Measurements from ENCODE around the gene CEBPG. TPM values are rescaled to one million over a fixed set of nuclear protein-coding genes. Genes with fewer than 3 reads are reported as not detected.
A peak's percentile ranks its signal among the peaks of the same experiment; 100 is the strongest.

Gene CEBPG
- total RNA-seq, 1 donor from 2014 or later = 31.9 TPM

DNA sequence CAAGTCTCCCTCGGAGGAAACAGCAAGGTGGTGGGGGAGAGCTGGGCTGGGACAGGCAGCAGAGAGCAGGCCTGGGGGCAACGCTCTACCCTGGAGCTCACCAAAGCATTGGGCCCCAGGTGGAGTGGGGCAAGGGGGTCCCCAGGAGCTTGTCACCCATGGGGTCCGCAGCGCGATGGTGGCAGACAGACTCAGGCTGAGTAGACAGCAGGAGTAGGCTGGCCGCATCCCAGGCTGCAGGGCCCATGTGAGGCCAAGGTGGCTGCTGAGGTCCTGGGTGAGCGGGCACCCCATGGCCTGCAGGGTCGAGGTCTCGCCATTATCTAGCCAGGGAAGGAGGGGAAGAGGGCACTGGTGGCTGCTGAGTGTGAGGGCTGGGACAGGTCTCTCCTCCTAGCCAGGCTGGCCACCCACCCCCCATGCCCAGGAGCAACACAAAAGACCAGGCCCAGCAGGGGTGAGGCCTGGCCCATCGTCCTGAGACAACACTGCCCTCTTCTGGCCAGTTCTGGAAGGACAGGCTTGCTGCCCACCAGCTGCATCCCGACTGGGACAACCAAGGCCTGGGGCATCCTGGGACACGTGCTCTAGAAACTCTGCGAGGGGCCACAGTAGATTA lies 33.1 kb downstream of the CEBPG start:
- DNase-seq = peak; percentile 81

DNA sequence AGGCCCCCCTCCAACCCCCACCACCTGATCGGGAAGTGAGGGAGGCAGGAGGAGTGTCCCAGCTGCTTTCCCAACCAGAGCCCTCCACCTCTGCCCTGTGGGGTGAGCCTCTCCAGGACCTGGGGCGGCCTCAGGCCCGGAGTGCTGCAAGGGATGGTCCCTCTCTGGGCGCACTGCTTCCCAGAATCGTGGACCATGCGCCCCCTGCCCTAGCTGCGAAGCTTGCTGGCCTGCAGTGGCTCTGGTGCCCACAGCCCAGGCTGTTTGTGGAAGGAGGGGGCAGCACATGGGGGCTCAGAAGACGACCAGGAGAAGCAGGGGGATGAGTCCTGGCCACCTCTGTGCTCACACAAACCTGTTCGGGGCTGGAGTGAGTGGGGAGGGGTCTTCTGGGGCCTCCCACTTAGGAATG lies 33.6 kb downstream of the CEBPG start:
- DNase-seq = no peak

DNA sequence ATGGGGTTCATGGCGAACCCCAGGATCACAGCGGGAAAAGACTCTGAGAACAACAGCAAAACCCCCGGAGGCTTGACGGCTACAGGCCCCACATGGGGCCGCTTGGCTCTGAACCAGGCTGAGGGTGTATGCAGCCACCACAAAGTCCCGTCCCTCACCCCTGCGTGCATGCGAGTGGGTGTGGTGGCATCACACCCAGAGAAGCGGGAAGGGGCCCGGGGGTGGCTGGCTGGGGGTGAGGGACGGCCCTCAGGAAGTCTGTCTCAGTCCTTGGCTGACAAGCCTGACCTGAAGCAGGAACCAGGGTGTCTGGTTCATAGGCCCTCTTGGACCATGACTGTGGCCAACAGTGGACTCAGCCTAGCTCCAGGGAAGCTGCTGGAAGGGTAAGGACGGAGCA lies 34.2 kb downstream of the CEBPG start:
- no peak for DNase-seq

DNA sequence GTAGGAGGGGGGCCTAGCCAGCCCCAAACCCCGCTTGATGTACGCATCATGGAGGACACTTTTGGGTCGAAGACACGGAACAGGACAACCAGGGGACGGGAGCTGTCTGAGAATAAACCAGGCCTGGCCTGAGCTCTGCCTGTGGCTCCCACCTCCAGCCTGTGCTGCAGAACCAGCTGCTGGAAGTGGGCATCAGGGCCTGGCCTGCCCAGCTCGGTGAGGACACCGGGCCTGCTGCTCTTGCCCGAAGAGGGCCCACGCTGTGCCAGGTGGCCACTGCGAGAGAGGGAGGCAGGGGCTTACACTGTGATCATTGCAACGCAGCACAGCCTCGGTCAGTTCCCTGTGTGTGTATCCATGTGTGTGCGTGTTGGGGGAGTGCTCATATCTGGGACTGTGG lies 34.6 kb downstream of the CEBPG start:
- DNase-seq = no peak

DNA sequence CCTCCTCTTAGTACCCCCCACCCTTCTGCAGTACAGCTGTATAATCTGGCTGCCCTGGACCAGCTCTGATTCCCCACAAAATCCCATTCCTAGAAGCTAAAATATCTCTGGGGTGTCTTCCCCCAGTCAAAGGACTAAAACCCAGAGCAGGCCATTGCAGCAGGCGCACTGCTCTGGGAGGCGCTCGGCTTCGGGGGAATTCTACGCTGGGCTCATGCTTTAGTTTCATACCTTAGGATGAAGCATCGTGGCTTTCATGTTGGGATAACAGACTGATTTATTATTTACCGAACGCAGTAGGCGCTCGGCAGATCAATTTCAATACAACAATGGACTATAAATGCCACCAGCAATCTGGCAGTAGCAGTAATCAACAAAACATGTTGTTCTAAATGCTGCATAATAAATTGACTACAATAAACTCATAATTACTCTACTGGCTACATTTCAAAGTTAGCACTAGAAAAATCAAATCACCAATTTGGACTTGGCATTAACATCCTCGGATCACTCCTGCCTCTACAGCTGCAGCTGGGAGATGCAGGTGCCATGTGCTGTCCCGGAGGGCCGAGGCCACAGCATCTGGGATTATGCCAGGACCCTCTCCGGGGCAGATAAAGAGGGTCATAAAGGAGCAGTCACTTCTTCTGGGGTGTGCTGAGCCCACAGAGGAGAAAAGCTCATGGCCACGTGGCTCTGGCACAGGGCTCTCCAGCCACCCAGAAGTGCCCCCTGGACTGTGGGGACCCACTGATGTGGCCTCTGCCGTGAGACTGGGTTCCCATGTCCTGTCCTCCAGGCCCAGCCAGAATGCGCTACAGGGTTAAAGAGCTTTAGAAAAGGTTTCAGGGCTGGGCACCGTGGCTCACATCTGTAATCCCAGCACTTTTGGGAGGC lies 35.3 kb downstream of the CEBPG start:
- no peak for DNase-seq

DNA sequence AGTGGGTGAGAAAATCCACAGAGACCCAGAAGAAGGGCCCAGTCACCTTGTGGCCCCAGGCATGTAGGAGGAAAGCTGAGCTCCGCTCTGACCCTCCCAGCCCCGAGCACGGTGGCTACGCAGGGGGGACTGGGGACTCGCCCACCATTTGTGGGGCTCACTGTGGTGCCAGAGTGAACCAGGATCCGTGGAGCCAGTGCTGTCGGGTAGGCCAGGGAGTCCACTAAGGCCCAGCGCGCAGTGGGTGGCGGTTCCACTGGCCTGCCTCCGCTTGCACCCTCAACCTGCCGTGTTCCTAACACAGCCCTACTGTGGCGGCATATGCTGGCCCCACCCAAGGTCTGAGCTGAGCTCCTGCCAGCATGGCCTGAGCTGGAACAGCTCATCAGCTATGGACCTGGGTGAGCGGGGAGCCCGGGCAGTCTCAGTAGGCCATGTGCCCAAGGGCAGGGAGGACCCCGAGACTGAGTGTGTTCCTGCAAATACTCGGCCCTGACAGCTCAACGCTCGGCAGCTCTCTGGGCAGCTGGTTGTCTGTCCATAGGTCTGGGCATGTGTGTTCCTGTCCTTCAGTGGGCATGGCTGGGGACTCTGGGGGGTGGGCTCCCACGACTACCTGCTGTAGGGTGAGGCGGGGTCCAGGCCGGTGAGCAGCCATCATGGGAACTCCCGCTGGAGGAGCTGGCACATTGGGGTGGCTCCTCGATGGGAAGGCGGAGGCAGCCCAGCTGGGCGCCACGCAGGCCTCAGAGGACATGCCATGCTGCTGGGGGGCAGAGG lies 36.6 kb downstream of the CEBPG start:
- DNase-seq = no peak

DNA sequence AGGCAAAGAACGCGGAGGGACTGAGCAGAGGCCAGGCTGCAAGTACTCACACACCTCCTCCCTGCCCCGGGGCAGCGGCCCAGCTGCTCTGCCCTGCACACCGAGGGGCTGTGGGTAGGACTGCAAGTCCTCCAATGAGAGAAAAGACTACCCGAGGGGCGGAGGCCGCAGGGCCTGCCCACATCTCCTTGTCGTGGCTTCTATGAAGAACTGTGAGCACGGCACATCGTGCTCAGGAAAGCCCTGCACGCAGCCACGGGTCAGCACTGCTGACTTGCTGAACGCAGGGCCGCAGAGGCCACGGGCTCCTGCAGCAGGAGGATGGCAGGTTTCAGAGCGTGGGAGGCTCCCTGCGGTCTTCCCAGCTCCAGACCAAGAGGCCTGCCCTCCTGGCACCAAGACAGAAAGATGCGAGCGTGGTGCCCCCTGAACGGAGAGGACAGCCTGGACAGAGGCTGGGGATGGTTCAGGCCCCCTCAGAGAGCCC lies 37.4 kb downstream of the CEBPG start:
- no peak for DNase-seq

DNA sequence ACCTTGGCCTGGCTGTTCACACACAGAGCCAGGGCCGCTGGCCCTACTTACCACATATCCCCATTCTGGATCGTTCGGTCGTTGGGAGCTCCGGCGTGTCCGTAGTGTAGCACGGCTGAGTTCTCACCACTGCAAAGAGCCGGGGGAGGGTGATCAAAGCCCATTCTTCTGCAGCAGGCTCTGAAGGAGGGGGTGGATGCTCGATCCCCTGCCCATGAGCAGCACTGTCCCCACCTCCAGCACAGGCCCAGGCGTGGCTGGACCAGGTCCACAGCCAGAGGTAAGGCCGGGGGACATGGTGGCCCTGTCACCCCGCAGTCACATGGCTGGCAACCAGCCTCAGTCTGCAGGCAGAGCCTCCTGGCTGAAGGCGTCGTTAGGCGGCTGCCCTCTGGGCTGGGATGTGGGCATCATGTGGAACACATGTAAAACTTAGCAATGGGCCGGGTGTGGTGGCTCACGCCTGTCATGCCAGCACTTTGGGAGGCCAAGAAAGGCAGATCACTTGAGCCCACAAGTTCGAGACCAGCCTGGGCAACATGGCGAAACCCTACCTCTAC lies 38.2 kb downstream of the CEBPG start:
- no peak for DNase-seq

DNA sequence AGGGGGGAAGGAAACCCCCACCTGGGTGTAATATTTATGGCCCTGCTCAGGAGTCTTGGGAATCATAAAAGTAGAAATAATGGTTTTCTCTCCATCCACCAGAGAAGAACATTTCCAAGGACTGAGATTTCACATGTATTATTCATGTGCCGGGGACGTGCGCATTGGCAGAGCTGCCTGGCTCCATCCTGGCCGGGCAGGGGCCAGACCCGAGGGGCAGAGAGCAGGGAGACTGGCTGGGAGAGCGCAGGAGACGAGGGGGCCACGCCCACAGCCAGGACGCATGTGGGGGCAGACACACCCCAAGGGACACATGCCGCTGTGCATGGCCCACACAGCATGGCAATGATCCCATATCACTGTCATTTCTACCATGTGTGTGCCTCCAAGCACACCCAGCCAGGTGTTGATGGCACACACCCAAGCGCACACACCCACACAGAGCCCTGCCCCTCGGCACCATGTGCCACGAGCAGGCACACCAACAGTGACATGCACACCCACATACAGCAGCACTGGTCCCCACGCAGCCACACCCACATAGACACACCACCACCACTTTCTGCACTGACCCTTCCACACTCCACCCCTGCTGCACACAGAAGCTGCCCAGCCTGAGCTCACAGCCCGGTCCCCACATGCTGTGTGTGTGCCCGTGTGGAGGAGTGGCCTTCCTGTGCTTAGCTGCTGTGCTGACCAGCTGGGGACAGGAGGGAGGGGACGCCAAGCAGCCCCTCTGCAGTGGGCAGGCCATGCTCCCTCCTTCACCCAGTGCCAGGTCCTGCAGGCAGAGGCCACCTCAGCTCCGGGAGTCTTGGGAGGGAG lies 39.3 kb downstream of the CEBPG start:
- no peak for DNase-seq

DNA sequence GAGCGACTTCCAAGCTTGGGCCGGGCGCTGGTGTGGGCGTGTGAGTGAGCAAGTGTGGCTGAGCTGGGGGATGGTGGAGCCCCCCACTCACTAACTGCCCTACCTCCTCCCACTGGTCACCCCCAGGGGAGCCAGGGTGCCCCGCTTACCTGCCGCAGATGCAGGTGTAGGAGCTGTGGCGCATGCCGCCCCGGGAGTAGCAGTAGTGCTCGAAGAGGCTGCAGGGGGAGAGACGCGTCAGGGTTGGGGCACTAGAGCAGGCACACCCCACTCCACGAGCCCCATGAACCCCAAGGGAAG lies 39.9 kb downstream of the CEBPG start:
- DNase-seq = no peak

DNA sequence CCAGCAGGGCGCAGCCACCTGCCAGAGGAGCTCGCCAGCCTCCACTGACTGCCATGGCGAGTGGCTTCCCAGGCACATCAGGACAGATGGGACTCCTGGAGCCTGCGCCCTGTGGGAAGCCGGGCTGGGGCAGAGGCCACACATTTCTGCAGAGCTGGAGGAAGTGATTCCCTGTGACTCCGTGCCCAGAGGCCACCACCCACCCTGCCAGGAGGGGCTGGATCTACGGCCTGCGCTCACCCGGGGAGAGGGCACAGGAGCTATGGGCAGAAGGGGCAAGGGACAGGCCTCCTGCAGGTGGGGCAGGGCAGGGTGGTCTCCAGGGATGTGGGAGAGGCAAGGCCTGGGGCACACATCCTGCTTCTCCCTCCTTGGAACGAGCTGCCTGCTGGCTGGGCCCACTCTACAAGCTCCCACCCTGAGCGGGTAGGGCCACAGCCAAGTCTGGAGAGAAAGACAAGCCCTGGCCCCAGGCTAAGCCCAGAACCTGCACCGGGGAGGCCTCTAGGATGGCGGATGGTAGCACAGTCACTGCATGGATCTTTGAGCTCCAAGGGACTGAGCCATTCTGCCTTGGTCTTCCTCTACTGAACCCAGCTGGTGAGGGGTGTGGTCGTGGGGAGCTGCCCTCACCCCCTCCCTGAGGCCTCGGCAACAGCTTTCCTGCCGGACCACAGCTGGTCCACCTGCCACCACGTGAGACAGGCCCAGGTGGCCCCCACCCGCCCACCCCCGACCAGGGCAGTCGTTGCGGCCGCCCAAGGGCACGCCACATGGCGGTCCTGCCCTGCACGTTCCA lies 40.6 kb downstream of the CEBPG start:
- no peak for DNase-seq

DNA sequence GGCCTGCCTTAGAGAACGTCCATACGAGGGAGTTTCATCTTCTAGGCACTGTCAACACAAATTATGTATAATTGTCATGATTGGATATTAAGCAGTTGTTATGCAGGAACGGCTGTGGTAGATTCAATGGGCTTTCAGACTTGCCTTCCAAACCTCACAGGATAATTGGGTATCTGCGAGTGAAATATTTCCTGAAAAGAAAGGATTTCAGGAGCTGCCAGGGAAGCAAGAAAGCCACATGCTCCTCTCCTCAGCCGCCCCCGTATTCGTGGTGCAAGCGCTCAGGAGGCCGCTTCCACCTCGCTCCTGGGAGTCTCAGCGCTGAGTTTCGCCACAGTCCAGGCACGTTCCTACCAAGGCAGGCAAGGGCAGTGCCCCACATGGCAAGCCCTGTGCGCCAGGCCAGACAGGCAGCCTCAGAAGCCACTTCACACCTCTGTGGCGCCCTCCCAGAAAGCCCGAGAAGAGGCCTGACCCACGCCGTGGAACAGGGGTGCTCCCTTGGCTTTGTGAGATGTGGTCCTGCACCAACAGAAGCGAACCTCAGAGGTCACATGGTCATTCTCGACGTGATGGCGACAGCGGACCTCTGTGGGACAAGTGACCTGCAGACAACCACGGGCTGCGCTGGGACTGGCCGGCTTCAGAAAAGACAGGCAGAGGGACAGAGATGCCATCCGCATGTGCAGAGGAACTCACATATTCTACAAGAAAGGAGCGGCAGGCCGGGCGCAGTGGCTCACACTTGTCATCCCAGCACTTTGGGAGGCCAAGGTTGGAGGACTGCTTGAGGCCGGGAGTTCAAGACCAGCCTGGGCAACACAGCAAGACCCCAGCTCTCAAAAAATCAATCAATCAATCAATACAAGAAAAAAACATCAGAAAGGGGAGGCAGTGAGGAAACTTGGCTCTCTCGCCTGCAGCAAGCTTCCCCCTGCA lies 41.4 kb downstream of the CEBPG start:
- no peak for DNase-seq

DNA sequence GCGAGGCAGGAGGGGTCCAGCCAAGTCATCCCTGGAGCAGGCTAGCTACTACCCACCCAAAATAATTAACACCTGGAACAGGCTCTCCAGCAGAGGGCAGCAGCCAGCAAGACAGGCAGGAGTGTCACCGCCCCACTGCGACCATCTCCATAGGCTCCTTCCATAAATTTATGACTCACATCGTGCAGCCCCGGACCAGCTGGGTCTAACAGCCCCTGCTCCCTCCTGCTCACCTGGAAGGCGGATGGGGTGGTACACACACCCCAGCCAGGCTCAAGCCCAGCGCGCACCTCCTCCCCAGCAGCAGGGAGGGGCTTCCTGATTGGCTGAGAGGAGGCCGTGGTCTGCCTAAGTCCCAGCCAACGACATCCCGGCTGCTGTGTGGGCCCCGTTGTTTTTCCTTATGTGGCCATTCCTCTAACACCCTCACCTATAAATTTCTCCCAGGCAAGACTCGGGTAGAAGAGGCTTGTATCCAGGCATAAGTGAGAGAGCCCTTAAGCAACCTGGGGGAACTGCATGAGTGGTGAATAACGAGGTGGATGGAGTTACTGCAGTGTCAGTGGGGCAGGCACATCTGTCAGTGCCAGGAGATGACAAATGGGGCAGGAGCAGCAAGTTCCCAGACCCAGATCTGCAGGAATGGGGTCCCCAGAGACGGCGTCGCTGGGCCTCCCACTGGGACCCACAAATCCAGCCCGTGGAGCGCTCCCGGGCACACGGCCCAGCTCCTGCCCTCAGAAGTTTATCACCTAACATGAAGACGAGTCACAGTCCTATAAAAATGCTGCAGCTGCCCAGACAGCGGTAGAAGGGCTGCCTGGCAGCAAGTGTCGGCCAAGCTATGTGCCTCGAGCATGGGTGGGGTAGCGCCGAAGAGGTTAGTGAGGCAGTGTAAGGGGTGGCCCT lies 43.1 kb downstream of the CEBPG start:
- peak; percentile 76 for DNase-seq

DNA sequence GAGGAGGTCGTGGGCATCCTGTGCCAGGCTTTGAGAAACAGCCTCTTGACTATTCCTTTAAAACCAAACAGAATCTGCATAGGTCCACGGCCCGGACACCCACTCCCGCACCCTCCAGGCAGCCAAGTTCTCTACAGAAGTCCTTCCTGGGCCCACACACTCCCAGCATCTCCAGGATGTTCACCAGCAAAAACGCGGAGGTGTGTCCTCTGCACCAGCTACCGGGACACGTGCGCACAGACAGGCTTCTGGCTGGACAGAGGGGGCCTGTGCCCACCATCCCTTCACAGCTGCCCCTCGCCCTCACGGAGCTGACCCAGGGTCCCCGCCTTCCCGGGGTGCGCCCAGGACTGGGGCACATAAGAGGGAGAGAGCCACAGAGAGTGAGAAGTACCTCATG lies 44.2 kb downstream of the CEBPG start:
- no peak for DNase-seq

DNA sequence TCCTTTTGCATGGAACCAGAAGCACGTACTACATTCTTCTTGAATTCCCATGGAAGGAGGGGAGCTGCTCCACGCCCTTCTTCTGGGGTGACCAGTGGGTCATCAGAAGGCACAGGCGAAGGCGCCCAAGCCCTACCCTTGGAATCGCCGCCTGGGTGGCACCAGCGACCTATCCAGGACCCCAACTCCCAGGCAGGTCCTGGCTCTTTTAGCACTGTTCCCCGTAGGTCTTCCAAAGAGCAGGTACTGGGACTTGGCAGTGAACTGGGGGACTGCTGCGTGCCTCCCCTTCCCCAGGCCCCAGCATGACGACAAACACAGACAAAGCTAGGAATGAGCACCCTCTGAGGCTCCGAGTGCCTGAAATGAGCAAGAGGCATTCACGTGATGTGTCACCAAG lies 45.0 kb downstream of the CEBPG start:
- no peak for DNase-seq

DNA sequence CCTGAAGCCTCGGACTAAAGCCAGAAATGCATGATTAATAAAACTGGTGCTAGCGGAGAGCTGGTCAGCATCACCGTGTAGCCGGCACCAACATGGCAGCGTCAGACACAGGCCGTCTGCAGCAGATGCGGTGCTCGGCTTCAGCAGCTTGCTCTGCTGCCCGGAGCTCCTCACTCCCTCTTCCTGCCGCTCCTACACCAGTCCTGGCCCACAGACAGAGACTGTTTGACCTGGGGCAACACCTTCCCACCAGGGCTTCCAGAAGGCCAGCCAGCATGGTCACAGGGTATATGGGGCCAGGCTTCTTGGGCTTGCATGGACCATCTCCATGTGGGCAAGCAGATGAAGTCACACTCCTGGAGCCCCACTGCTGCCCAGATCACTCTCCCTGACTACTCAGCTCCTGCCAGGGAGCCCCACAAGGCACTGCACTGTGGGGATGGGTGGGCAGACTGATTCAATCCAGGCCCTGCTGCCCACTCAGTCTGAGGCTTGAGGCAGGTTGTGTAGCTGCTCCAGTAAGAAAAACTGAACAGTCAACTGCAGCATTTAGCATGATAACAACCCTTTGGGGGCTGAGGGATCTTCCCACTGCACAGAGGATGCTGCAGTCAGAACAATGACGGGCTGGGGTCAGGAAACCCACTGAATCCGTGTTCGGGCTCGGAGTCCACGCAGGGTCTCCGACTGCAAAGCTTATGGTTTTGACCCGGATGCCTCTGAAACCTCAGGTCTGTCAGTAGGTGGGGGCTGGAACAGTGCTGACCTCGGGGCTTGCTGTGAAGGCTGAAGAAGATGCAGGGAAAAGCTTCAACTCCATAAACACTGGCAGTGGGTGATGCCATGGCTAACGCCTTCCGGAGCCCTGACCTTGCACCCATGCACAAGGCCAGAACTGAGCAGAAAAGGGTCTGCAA lies 45.6 kb downstream of the CEBPG start:
- no peak for DNase-seq

DNA sequence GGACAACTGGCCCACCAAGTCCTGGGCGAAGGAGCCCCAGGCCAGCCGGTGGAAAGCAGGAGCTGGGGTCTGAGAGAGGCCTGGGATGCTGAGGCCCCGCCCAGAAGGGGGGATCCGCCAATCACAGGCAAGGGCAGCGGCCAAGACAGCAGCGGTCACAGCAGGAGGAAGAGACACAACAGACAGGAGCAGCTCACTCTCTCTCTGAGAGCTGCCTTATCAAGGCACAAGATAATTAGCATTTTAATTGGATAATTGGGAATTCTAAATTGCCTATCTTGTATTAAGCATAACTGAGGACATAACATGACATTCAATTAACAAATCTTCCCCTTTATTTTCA lies 46.2 kb downstream of the CEBPG start:
- no peak for DNase-seq

DNA sequence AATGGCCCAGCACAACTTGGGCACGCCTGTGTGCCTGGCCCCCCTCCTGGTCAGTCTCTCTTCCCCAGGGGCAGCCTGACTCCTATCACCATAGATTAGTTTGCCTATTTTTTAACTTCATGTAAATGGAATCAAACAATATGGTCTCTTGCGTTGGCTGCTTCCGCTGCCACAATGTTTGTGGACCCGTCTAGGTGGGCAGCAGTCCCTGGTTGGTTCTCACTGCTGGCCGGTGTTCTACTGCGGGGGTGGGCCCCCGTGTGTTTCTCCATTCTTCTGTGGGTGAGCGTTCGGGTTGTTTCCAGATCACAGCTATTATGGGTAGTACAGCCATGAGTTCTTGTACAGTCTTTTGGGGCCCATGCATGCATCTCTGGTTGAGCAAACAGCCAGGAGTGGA lies 47.3 kb downstream of the CEBPG start:
- DNase-seq = no peak
